COLO829 (cell line): ENCODE data around the gene NAALADL2.
A peak's percentile ranks its signal among the peaks of the same experiment; 100 is the strongest.
"Not testable (repeated sequence)": the region's sequence is repeated elsewhere in the genome, so short reads cannot be mapped to it uniquely, and the experiment has no call there.

Experiments
- DNase-seq: peaks from one replicate; pipeline ENCODE4 v3.0.0; 2012; ENCODE audit warnings: low spot score

NAALADL2 gene

GRCh38 chr3:175073219-175073905, 214.2 kb downstream of the NAALADL2 start:
- DNase-seq: no peak

GRCh38 chr3:175075269-175075668, 216.1 kb downstream of the NAALADL2 start:
- DNase-seq: peak; percentile 35

- DNase-seq: no peak
These were observed 218.1 kb downstream of the NAALADL2 start for GRCh38 chr3:175077216-175077615.

DNA sequence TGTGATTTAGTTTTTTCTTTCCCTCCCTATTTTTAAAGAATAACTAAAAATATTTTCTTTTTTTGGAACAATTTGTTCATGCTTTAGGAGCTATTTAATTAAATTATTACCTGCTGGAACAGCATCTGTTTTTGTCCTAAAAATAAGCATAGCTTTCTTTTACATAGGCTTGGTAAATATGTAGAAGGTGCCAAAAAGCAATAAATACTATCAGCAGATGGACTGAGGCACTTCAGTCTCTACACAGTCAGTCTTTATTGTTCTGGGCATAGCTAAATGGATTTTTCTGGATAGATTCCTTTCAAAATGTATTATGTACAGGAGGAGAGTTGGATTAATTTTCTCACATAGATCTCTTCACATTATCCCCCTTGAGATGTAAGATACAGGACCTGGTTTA, 223.5 kb downstream of the NAALADL2 start:
- no peak for DNase-seq

DNA sequence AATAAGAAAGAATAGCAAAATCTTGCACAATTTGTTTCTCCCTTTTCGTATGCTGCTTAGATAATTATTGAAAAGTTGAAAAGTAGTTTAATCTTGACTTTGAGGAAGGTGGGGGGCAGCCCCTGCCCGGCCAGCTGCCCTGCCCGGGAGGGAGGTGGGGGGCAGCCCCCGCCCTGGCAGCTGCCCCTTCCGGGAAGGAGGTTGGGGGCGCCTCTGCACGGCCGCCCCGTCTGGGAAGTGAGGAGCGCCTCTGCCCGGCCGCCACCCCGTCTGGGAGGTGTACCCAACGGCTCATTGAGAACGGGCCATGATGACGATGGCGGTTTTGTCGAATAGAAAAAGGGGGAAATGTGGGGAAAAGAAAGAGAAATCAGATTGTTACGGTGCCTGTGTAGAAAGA, 228.0 kb downstream of the NAALADL2 start:
- not testable (repeated sequence) for DNase-seq

DNA sequence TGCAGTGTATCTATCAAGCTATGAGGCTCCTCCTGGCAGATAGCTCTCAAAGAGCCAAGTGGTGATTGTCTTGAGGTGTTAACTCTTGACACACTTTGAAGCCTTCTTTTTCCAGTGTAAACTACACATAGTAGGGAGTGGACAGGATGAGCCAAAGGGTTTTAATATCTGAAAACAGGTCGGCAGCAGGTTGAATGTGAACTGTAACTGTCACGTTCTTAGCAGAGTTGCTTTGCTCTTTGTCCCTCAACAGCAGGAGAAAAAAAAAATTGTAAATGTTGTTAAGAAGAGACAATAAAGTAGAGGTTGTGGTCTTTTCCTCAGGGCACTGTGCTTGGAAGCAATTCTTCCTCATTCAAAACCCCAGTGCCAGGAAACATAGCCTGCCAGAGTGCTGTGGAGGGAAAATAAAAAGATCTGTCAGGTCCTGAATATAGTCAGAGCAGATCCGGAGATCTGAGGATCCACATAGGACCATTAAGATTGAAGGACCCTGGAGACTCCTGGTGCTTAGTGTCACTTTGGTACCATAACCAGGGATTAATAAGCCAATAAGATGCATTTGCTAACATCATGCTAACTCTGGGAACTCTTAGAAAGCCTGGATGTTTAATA, 229.7 kb downstream of the NAALADL2 start:
- no peak for DNase-seq

DNA sequence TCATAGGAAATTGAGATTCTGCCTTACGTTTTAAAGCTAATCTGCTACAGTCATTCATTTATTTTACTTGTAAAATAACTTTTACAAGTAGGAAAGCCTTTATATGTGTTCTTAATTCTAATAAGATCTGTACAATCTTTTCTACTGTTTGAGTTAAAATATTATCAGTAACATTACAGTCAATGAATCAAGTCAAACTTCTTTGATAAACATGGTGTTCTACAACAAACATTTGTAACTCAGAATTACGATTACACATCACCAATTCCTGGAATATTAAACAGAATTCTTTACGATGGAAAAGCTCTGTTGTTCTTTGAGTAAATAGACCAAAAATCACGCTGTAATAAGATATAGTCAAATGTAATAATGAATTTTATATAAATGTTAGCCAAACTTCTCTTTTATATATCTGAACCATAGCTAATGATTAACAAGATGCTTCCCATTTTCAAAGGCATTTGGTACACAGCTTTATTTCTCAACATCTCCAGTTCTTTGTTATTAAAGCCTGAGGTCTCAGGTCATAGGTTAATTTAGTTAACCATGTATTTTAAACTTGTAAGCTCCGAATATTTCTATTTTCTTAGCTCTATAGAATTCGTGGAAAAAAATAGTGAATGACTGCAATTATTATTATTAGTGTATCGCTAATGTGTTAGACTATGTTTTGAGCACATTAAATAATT, 232.4 kb downstream of the NAALADL2 start:
- no peak for DNase-seq

DNA sequence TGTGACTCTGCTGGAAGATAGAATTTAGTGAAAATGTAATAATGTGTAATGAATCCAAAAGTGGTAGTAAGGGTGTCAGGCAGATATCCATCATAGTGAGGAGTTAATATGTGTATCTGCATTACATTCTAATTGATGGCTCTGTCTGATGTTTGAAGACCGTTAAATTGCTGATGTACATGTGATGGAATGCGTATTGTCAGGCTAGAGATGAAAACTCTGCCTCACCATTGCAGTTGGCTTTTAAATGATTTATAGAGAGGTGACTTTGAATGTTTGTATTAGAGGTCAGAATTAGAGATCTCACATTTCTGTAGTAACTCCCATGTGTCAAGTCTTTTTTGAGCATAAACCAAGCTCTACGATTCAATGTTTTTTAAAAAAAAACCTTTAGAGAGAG, 234.6 kb downstream of the NAALADL2 start:
- no peak for DNase-seq

DNA sequence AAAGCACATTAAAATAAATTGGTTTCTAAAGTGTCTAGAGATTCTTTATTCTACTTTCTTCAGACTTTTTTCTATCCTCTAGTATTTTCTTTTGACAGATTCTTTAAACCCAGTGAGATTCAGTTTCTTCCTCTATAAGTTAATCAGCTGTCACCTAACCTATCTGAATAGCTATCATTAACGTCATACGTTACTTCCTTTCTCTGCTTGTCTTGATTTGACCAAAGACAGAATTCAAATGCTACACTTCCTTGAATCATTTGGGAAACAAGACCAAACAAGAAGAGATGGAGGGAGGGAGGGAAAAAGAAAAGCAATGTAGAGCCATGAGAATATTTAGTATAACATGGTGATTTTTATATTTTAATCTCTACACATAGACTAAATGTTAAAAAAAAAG, 235.2 kb downstream of the NAALADL2 start:
- no peak for DNase-seq

- DNase-seq: no peak
These were observed 239.5 kb downstream of the NAALADL2 start for GRCh38 chr3:175098644-175099043.

GRCh38 chr3:175102161-175102560, 243.0 kb downstream of the NAALADL2 start:
- no peak for DNase-seq

GRCh38 chr3:175103298-175103697, 244.2 kb downstream of the NAALADL2 start:
- DNase-seq: no peak

GRCh38 chr3:175105066-175105465, 245.9 kb downstream of the NAALADL2 start:
- no peak for DNase-seq

GRCh38 chr3:175107231-175107630, 248.1 kb downstream of the NAALADL2 start:
- DNase-seq: no peak

GRCh38 chr3:175107995-175108394, 248.9 kb downstream of the NAALADL2 start:
- no peak for DNase-seq

DNA sequence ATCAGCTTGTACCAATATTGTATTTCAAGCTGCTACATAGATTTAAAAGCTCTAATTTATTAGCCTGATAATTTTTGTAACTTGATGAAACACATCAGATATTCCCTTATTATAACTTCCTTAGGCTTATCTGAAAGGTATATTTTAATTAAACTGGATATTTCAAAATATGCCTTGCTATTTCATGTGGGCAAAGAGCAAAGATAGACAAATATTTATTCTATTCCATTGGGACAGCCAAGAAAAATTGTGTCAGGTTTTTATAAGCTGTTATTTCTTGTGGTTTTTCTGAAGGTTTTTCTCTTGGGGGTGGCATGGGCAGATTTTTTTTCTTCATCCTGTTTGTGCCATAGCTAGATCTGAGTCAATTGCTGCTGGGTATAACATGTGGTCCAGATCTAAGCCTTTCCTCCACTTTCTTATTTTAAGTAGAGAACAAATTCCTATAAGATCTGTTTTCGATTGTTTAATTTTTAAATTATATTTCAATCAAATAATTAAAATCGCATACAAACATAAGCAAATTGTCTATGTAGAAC, 249.5 kb downstream of the NAALADL2 start:
- no peak for DNase-seq

GRCh38 chr3:175111036-175111435, 251.9 kb downstream of the NAALADL2 start:
- DNase-seq: no peak

GRCh38 chr3:175118382-175118941, 259.3 kb downstream of the NAALADL2 start:
- DNase-seq: no peak

- DNase-seq: no peak
These were observed 262.1 kb downstream of the NAALADL2 start for GRCh38 chr3:175121225-175121624.

DNA sequence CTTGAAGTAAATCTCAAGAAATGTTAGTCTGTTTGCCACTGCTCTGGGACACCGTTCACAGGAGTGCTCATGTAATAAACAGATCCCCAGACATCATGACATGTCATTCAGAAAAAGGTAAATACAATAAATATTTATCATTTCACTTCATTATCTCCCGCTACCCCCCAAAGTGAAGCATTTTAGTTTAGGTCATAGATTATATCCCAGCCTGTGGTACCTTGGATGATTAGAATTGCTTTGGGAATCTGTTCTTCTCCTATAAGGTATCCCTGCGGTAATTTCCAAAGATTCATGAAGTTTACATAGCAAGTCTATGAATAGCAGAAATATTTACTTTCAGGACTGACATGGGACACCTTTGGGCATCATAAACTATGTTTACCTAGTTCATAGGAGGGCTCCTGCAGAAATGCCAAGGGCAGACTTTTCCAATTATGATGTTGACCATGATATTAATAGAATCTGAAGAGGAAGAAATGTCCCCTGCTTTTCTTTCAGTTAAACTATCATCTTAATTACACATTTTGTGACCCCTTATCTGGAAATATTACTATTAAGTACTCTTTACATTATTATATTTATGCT, 268.0 kb downstream of the NAALADL2 start:
- DNase-seq: no peak

GRCh38 chr3:175129126-175129525, 270.0 kb downstream of the NAALADL2 start:
- DNase-seq: no peak

GRCh38 chr3:175129571-175129970, 270.4 kb downstream of the NAALADL2 start:
- DNase-seq: no peak
